Endothelial cell of umbilical vein (primary cell): ENCODE results near the gene VARS1. TPM values are rescaled to one million over a fixed set of nuclear protein-coding genes. Genes with fewer than 3 reads are reported as not detected.

ENCODE experiments used
- BruUV-seq: library from RNA; stranded (reverse); fragments of 400-500 nt; replicated peaks from 2 replicates; lab custom pipeline; 2021; lab: Mats Ljungman, UMichigan
- CTCF ChIA-PET: fragments of 300-600, 350-600 bp; sonication (Branson Sonifier 250); formaldehyde crosslinking; loops from one replicate; lab custom pipeline; 2021; ENCODE audit warnings: antibody characterized with exemption, inconsistent platforms; lab: Charles Lee
- POLR2A ChIA-PET: fragments of 300-600, 350-600 bp; sonication (Branson Sonifier 250); formaldehyde crosslinking; loops from one replicate; lab custom pipeline; 2021; ENCODE audit warnings: antibody characterized with exemption, inconsistent platforms; lab: Charles Lee
- DNase-seq: peaks from one replicate; pipeline ENCODE4 v3.0.0-alpha.2; 2011; ENCODE audit warnings: low read depth, low spot score
- FAIRE-seq: peaks from 2 replicates; lab custom pipeline; 2011; peaks lifted over from hg19 to GRCh38; lab: Jason Lieb, UNC
- H2AFZ ChIP-seq: 2 replicates; pipeline ENCODE4 v1.6.0; 2012; ENCODE audit warnings: low read depth, low read length, control low read depth, inconsistent platforms
- H3K27ac ChIP-seq: 2 replicates; pipeline ENCODE4 v1.5.1; 2011; ENCODE audit warnings: low read depth, mild to moderate bottlenecking, control low read depth, low read length, moderate library complexity; ENCODE audit not compliant: insufficient read depth
- H3K27me3 ChIP-seq, 2 experiments: 2 replicates each; pipeline versions ENCODE4 v1.6.0 to v1.6.1; 2011; ENCODE audit warnings: low read length in 2 of 2, mixed read lengths in 1 of 2; ENCODE audit not compliant: control insufficient read depth in 2 of 2, insufficient read depth in 2 of 2
- H3K36me3 ChIP-seq, 2 experiments: 2 replicates in 1 of 2; 3 replicates in 1 of 2; pipeline ENCODE4 v1.5.1; 2011; ENCODE audit warnings: low read length in 2 of 2, mild to moderate bottlenecking in 1 of 2, moderate library complexity in 1 of 2; ENCODE audit not compliant: control insufficient read depth in 2 of 2, insufficient read depth in 2 of 2; ENCODE audit errors: extremely low read depth in 1 of 2
- H3K4me1 ChIP-seq: 3 replicates; pipeline ENCODE4 v1.5.1; 2011; ENCODE audit warnings: mild to moderate bottlenecking, low read length; ENCODE audit not compliant: control insufficient read depth, insufficient read depth; ENCODE audit errors: extremely low read depth
- H3K4me2 ChIP-seq: 2 replicates; pipeline ENCODE4 v1.6.1; 2011; ENCODE audit warnings: low read length, control low read depth, mixed read lengths; ENCODE audit not compliant: insufficient read depth
- H3K4me3 ChIP-seq, 3 experiments: fragments of 200-600 bp in 1 of 3; sonication (generic), shearing (Covaris generic) in 1 of 3; replicated peaks in 1 of 3; 2 replicates each; pipeline ENCODE4 v1.5.1; 2011 to 2016; ENCODE audit warnings: control low read depth in 3 of 3, low read length in 3 of 3, mild to moderate bottlenecking in 2 of 3, inconsistent platforms in 1 of 3, low read depth in 1 of 3, moderate library complexity in 1 of 3; ENCODE audit not compliant: insufficient read depth in 1 of 3
- H3K79me2 ChIP-seq: 2 replicates; pipeline ENCODE4 v1.6.0; 2012; ENCODE audit warnings: low read length, inconsistent platforms; ENCODE audit not compliant: control insufficient read depth, insufficient read depth
- H3K9ac ChIP-seq: replicated peaks from 2 replicates; pipeline ENCODE3; 2011; ENCODE audit warnings: low read length, control low read depth; ENCODE audit not compliant: insufficient read depth; ENCODE audit errors: extremely low read depth
- H3K9me1 ChIP-seq: replicated peaks from 3 replicates; pipeline ENCODE4 v1.6.0; 2011; ENCODE audit warnings: mild to moderate bottlenecking, low read length; ENCODE audit not compliant: control insufficient read depth, insufficient read depth; ENCODE audit errors: extremely low read depth
- H3K9me3 ChIP-seq: replicated peaks from 2 replicates; pipeline ENCODE4 v1.5.1; 2012; ENCODE audit warnings: low read length, inconsistent platforms; ENCODE audit not compliant: control insufficient read depth, insufficient read depth
- H4K20me1 ChIP-seq: replicated peaks from 2 replicates; pipeline ENCODE3; 2011; ENCODE audit warnings: mild to moderate bottlenecking, low read length; ENCODE audit not compliant: control insufficient read depth, insufficient read depth; ENCODE audit errors: extremely low read depth
- CTCF ChIP-seq, 2 donors: IDR thresholded peaks; 1 replicate in 1 of 2; 2 replicates in 1 of 2; pipeline ENCODE4 v1.5.1; 2011; ENCODE audit warnings: low read length in 2 of 2, mild to moderate bottlenecking in 2 of 2, moderate library complexity in 2 of 2, control low read depth in 1 of 2, inconsistent platforms in 1 of 2, low read depth in 1 of 2; ENCODE audit not compliant: insufficient read depth in 1 of 2; ENCODE audit errors: extremely low read depth in 1 of 2
- EZH2 ChIP-seq: IDR thresholded peaks from 2 replicates; pipeline ENCODE4 v1.6.1; 2012; ENCODE audit warnings: borderline replicate concordance, low read depth, mild to moderate bottlenecking, moderate library complexity, low read length, inconsistent platforms; ENCODE audit not compliant: severe bottlenecking
- FOS ChIP-seq: IDR thresholded peaks from 2 replicates; pipeline ENCODE4 v1.6.1; 2011; ENCODE audit warnings: mild to moderate bottlenecking, low read length, moderate library complexity, borderline replicate concordance; ENCODE audit not compliant: insufficient read depth
- GATA2 ChIP-seq: IDR thresholded peaks from 2 replicates; pipeline ENCODE4 v1.7.0; 2011; ENCODE audit warnings: low read depth, mild to moderate bottlenecking, moderate library complexity, mixed read lengths, low read length; ENCODE audit not compliant: insufficient read length, insufficient read depth
- JUN ChIP-seq: IDR thresholded peaks from 2 replicates; pipeline ENCODE4 v1.6.1; 2011; ENCODE audit warnings: borderline replicate concordance, low read depth; ENCODE audit not compliant: insufficient read length, insufficient read depth
- MYC ChIP-seq: IDR thresholded peaks from one replicate; pipeline ENCODE4 v1.6.1; 2011; ENCODE audit warnings: mild to moderate bottlenecking, low read depth, low read length
- POLR2A ChIP-seq: IDR thresholded peaks from 2 replicates; pipeline ENCODE4 v1.6.1; 2012; ENCODE audit warnings: low read depth, mild to moderate bottlenecking, control low read depth, low read length
- POLR2AphosphoS5 ChIP-seq: IDR thresholded peaks from 2 replicates; pipeline ENCODE4 v1.6.1; 2012; ENCODE audit warnings: low read depth, mild to moderate bottlenecking, control low read depth, low read length, moderate library complexity; ENCODE audit not compliant: insufficient read depth
- dilution Hi-C: fragments of 300-500 bp; cut with MboI; formaldehyde crosslinking; loops from one replicate; pipeline ENCODE4 v1.15.0; 2019; ENCODE audit warnings: low sequenced_read_pairs; ENCODE audit not compliant: extremely low pct_ligation_motif_present
- intact Hi-C: fragments of 100-400 bp; cut with micrococcal nuclease; formaldehyde crosslinking; loops from one replicate; pipeline ENCODE4 v1.10.0; 2022
- polyA plus RNA-seq, 4 experiments: library from polyadenylated mRNA; depleted of rRNA in 3 of 4; stranded (reverse) in 3 of 4; unstranded in 1 of 4; fragments of >200 nt; gene quantifications; 2 replicates each; pipeline versions ENCODE4 v1.2.1 to v1.2.3, GENCODE V29; 2011 to 2012; ENCODE audit warnings: missing spikeins in 1 of 4
- total RNA-seq: library from RNA; stranded (reverse); gene quantifications from 2 replicates; pipeline ENCODE4 v1.2.3, GENCODE V29; 2021
- TF ChIP-seq, protein P1 (sequence below): IDR thresholded peaks from 2 replicates; pipeline ENCODE4 v1.6.1; 2011; ENCODE audit not compliant: insufficient read depth, insufficient read length

The VARS1 gene
- total and polyA plus RNA-seq, 2 donors (not counting 3 experiments of a cell fraction or from before 2014, with no cell fraction given) = 37.4 to 121 TPM

GRCh38 chr6:31781244-31782125, 14.1 kb downstream of the VARS1 start:
- dilution Hi-C loops (no loop called here), intact Hi-C loops (no loop called here)
- POLR2A ChIA-PET = no interaction called here
- DNase-seq (no peak), FAIRE-seq (no peak)
- no peaks in the 10 kb centered on the region for H3K9me1 ChIP-seq
- CTCF ChIA-PET = no interaction called here
- no peak overlapping the region for H3K4me2 ChIP-seq
- H3K4me1 ChIP-seq = peaks cover 4% of the 10 kb centered on the region
- H3K9me3 ChIP-seq = no peaks in the 10 kb centered on the region
- H3K79me2 ChIP-seq = no peaks in the 10 kb centered on the region
- peaks cover 8 to 46% of the 10 kb centered on the region in 2 experiments for H3K36me3 ChIP-seq
- no peak overlapping the region for H3K9ac ChIP-seq
- H3K27me3 ChIP-seq = no peaks in the 10 kb centered on the region
- BruUV-seq = no TSS peak
- TF ChIP-seq MYC (no peak), POLR2AphosphoS5 (no peak), POLR2A (no peak), FOS (no peak), JUN (no peak), CTCF (IDR thresholded peaks at IDR 0.05; ENCODE audit: extremely low read depth in 1 of 2, insufficient read depth in 1 of 2, low read depth in 1 of 2, low read length in 2 of 2) (no peak), EZH2 (no peak), GATA2 (no peak)
- TF ChIP-seq, protein P1, sequence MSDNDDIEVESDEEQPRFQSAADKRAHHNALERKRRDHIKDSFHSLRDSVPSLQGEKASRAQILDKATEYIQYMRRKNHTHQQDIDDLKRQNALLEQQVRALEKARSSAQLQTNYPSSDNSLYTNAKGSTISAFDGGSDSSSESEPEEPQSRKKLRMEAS = no peak
- no peaks in the 10 kb centered on the region for H4K20me1 ChIP-seq
- H3K27ac ChIP-seq = no peak overlapping the region
- no peak overlapping the region for H3K4me3 ChIP-seq
- no peak overlapping the region for H2AFZ ChIP-seq
